Esophagus muscularis mucosa (tissue), 3 donors: Measurements from ENCODE around the gene ADGRG6.

ENCODE experiments used
- CTCF ChIP-seq, 3 experiments: fragments of 200-600 bp in 2 of 3; fragments of 450-650 bp in 1 of 3; sonication (generic) in 2 of 3; IDR thresholded peaks; one replicate each; pipeline ENCODE4 v1.5.1; 2017 to 2019; ENCODE audit warnings: antibody characterized with exemption in 3 of 3, mild to moderate bottlenecking in 2 of 3, moderate library complexity in 1 of 3
- POLR2A ChIP-seq: fragments of 450-650 bp; IDR thresholded peaks from one replicate; pipeline ENCODE4 v1.6.1; 2017; ENCODE audit warnings: antibody characterized with exemption, moderate library complexity, mild to moderate bottlenecking, low read depth

- TF ChIP-seq POLR2A, result no peak
- no peak for TF ChIP-seq CTCF (IDR thresholded peaks at IDR 0.05)
Measured at GRCh38 chr6:142406131-142406530, 104.3 kb downstream of the ADGRG6 start.
